HL-60 (cell line): ENCODE data around the gene HMCN1.
"Not testable (repeated sequence)": the region's sequence is repeated elsewhere in the genome, so short reads cannot be mapped to it uniquely, and the experiment has no call there.

Source experiments
- DNase-seq, 2 experiments: peaks; one replicate each; pipeline ENCODE4 v3.0.0-alpha.2; 2010 to 2020; ENCODE audit warnings: low read depth in 1 of 2, low spot score in 1 of 2
- H3K27ac ChIP-seq: fragments of 250-450 bp; sonication (Bioruptor Pico); replicated peaks from 2 replicates; pipeline ENCODE4 v1.5.1; 2020; ENCODE audit warnings: mild to moderate bottlenecking, moderate library complexity
- H3K27me3 ChIP-seq: fragments of 250-450 bp; sonication (Bioruptor Pico); 2 replicates; pipeline ENCODE4 v1.5.1; 2021; ENCODE audit warnings: mild to moderate bottlenecking, moderate library complexity; ENCODE audit not compliant: insufficient read depth, poor library complexity, severe bottlenecking
- H3K4me3 ChIP-seq: replicated peaks from 2 replicates; pipeline ENCODE4 v1.5.1; 2011; ENCODE audit warnings: mild to moderate bottlenecking, control low read depth, low read length; ENCODE audit not compliant: insufficient read depth
- CTCF ChIP-seq: IDR thresholded peaks from one replicate; pipeline ENCODE4 v1.5.1; 2011; ENCODE audit warnings: low read length, control low read depth, inconsistent platforms; ENCODE audit not compliant: insufficient read depth
- GABPA ChIP-seq: IDR thresholded peaks from 2 replicates; pipeline ENCODE4 v1.6.1; 2012; ENCODE audit warnings: low read depth
- POLR2AphosphoS5 ChIP-seq: IDR thresholded peaks from 2 replicates; pipeline ENCODE4 v1.6.1; 2012; ENCODE audit warnings: low read depth
- REST ChIP-seq: IDR thresholded peaks from 2 replicates; pipeline ENCODE4 v1.6.1; 2012; ENCODE audit warnings: low read depth; ENCODE audit not compliant: insufficient replicate concordance
- SPI1 ChIP-seq: IDR thresholded peaks from 2 replicates; pipeline ENCODE4 v1.6.1; 2012; ENCODE audit warnings: low read depth, mild to moderate bottlenecking, borderline replicate concordance

The HMCN1 gene

GRCh38 chr1:185790194-185790735 is 56.1 kb downstream of the HMCN1 start:
- Histone ChIP-seq H3K27ac (no peak overlapping the region), H3K4me3 (no peak overlapping the region), H3K27me3 (no peaks in the 10 kb centered on the region)
- DNase-seq: no peak
- TF ChIP-seq POLR2AphosphoS5: no peak
- no peak for TF ChIP-seq GABPA
- TF ChIP-seq CTCF: no peak
- TF ChIP-seq SPI1: no peak
- TF ChIP-seq REST: no peak

- H3K27me3 ChIP-seq: no peaks in the 10 kb centered on the region
- no peak overlapping the region for H3K27ac ChIP-seq
- TF ChIP-seq REST (no peak), CTCF (no peak), GABPA (no peak), SPI1 (no peak)
- DNase-seq: no peak
- no peak overlapping the region for H3K4me3 ChIP-seq
These were observed 57.8 kb downstream of the HMCN1 start for GRCh38 chr1:185792040-185792439.

GRCh38 chr1:185794495-185794894 is 60.3 kb downstream of the HMCN1 start:
- DNase-seq, H3K27ac ChIP-seq, H3K4me3 ChIP-seq, H3K27me3 ChIP-seq: not testable (repeated sequence)

- no peaks in the 10 kb centered on the region for H3K27me3 ChIP-seq
- TF ChIP-seq GABPA (no peak), REST (no peak), CTCF (no peak), SPI1 (no peak), POLR2AphosphoS5 (no peak)
- no peak for DNase-seq
These were observed 61.0 kb downstream of the HMCN1 start for GRCh38 chr1:185795181-185795580.

More at GRCh38 chr1:185795181-185795580, 61.0 kb downstream of the HMCN1 start:
- H3K27ac ChIP-seq: no peak overlapping the region
- H3K4me3 ChIP-seq: no peak overlapping the region
